ENCODE data around the gene SKIDA1. TPM values are rescaled to one million over a fixed set of nuclear protein-coding genes. Genes with fewer than 3 reads are reported as not detected.
A peak's percentile ranks its signal among the peaks of the same experiment; 100 is the strongest.
"Not testable (repeated sequence)": the region's sequence is repeated elsewhere in the genome, so short reads cannot be mapped to it uniquely, and the experiment has no call there.

Gene SKIDA1
- total RNA-seq (2014; rRNA removed; shearing (Covaris generic)) = 2.3 and 3.5 TPM in 2 replicates
- polyA plus RNA-seq (2016; fragmentation: Nextera tagmentation; extraction: Ambion mirVana) = 0.94 and 1.5 TPM in 2 replicates
- long read RNA-seq, partial matches to known transcripts = 0 of 2 reads
- long read RNA-seq, other reads (novel, unspliced or antisense) = 2 of 2 reads

DNA sequence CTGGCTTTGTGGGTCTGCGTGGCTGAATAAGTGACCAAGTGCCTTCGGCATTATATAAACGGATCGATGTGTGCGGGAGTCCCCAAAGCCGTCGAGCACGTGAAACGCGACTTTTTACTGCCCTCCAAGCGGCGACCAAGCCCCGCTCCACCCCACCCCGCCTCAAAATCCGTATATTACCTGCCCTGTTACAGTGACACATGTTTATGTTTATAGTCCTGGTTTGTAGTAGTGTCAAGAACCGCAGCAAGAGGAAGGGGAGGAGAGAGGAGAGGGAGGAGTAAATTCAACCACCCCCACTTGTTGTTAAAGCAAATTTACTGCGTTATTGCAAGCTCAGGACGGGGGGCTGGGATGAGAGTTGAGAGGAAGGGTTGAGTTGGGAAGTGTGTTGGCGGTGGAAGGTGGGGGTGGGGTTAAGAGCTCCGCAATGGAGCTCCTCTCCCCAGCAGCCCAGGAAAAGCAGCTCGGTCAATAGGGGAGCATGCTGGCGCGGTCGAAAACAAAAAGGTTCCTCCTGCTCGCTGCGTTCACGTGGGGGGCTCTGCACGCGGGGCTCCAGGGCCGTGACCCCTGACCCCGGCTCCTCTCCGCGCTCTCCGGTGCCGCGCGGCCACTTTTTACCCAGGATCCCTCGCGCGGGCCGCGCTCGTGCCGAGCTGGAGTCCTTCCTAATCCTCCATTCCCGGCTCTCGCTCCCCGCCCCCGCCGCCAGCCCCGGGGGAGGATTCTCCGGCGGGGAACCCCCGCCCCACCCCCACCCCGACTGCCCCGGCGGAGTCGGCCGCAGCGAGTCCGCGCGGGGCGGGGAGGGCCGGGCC is at the start of gene SKIDA1:
Gene SKIDA1 (minus strand): TSS at position 316 of the 821 bp plus-strand sequence. CDS start 7,860 bp downstream, outside the sequence.
- H3K9me2 ChIP-seq (ENCODE audit: insufficient read depth) = no peaks in the 10 kb centered on the region
- DNase-seq (ENCODE audit: low spot score) = peak; percentile 91
- Mint-ChIP-seq H3K9me3 (no peaks in the 10 kb centered on the region; the same call in 2 of the 3 replicates), H3K4me3 (peak within 1 kb of the TSS; percentile 91), H3K27me3 (ENCODE audit: insufficient read depth, low read depth, poor library complexity) (peaks cover 24% of the 10 kb centered on the region), H3K4me1 (peaks cover 56% of the 10 kb centered on the region), H3K36me3 (ENCODE audit: low read depth) (no peaks in the 10 kb centered on the region; the same call in 2 of the 3 replicates), H3K27ac (peak within 1 kb of the TSS; percentile 99)
- H4K20me1 ChIP-seq (replicated peaks; ENCODE audit: insufficient read depth) = no peaks in the 10 kb centered on the region
- H3K4me3 ChIP-seq = peak within 1 kb of the TSS; percentile 60
- H3K36me3 ChIP-seq (ENCODE audit: insufficient read depth) = no peaks in the 10 kb centered on the region
- peaks cover 8% of the 10 kb centered on the region; the same call in 1 of the 2 replicates for H3F3A ChIP-seq (replicated peaks; ENCODE audit: low read depth)
- TF ChIP-seq JUNB (IDR thresholded peaks at IDR 0.05; ENCODE audit: unreplicated experiment) (no peak), POLR2AphosphoS5 (IDR thresholded peaks at IDR 0.05; ENCODE audit: low read depth) (peak; percentile 51), STAT1 (IDR thresholded peaks at IDR 0.05; ENCODE audit: unreplicated experiment) (no peak), CREB1 (CRISPR knock-in tag; IDR thresholded peaks at IDR 0.05; ENCODE audit: low read depth) (no peak)
- TF ChIP-seq, protein P1, sequence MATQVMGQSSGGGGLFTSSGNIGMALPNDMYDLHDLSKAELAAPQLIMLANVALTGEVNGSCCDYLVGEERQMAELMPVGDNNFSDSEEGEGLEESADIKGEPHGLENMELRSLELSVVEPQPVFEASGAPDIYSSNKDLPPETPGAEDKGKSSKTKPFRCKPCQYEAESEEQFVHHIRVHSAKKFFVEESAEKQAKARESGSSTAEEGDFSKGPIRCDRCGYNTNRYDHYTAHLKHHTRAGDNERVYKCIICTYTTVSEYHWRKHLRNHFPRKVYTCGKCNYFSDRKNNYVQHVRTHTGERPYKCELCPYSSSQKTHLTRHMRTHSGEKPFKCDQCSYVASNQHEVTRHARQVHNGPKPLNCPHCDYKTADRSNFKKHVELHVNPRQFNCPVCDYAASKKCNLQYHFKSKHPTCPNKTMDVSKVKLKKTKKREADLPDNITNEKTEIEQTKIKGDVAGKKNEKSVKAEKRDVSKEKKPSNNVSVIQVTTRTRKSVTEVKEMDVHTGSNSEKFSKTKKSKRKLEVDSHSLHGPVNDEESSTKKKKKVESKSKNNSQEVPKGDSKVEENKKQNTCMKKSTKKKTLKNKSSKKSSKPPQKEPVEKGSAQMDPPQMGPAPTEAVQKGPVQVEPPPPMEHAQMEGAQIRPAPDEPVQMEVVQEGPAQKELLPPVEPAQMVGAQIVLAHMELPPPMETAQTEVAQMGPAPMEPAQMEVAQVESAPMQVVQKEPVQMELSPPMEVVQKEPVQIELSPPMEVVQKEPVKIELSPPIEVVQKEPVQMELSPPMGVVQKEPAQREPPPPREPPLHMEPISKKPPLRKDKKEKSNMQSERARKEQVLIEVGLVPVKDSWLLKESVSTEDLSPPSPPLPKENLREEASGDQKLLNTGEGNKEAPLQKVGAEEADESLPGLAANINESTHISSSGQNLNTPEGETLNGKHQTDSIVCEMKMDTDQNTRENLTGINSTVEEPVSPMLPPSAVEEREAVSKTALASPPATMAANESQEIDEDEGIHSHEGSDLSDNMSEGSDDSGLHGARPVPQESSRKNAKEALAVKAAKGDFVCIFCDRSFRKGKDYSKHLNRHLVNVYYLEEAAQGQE (IDR thresholded peaks at IDR 0.05; ENCODE audit: unreplicated experiment) = no peak
- TF ChIP-seq, protein P2, sequence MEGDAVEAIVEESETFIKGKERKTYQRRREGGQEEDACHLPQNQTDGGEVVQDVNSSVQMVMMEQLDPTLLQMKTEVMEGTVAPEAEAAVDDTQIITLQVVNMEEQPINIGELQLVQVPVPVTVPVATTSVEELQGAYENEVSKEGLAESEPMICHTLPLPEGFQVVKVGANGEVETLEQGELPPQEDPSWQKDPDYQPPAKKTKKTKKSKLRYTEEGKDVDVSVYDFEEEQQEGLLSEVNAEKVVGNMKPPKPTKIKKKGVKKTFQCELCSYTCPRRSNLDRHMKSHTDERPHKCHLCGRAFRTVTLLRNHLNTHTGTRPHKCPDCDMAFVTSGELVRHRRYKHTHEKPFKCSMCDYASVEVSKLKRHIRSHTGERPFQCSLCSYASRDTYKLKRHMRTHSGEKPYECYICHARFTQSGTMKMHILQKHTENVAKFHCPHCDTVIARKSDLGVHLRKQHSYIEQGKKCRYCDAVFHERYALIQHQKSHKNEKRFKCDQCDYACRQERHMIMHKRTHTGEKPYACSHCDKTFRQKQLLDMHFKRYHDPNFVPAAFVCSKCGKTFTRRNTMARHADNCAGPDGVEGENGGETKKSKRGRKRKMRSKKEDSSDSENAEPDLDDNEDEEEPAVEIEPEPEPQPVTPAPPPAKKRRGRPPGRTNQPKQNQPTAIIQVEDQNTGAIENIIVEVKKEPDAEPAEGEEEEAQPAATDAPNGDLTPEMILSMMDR (conservative IDR thresholded peaks at IDR 0.05; ENCODE audit: low read depth in 2 of 2) = no peak
- peak within 1 kb of the TSS; percentile 98 for H3K27ac ChIP-seq (ENCODE audit: low read depth)
- H3K79me2 ChIP-seq (replicated peaks; ENCODE audit: insufficient read depth) = no peaks in the 10 kb centered on the region; the same call in 1 of the 2 replicates
- peaks cover 53% of the 10 kb centered on the region for H3K4me1 ChIP-seq (ENCODE audit: insufficient read depth)
- peak within 1 kb of the TSS; percentile 89 for H3K4me2 ChIP-seq
- peaks cover 7% of the 10 kb centered on the region for H3K27me3 ChIP-seq (ENCODE audit: insufficient read depth)
- no peak within 1 kb of the TSS for H2AFZ ChIP-seq
- peak; percentile 63 for ATAC-seq

DNA sequence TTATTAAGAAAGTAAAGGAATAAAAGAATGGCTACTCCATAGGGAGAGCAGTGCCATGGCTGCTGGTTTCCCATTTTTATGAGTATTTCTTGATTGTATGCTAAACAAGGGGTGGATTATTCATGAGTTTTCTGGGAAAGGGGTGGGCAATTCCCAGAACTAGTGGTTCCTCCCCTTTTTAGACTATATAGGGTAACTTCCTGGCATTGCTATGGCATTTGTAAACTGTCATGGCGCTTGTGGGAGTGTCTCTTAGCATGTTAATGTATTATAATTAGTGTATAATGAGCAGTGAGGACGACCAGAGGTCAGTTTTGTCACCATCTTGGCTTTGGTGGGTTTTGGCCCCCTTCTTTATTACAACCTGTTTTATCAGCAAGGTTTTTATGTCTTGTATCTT is 49.0 kb upstream of the SKIDA1 start:
- not testable (repeated sequence) for H3K9me3 Mint-ChIP-seq; H3K27me3 Mint-ChIP-seq (ENCODE audit: insufficient read depth, low read depth, poor library complexity); H3F3A ChIP-seq (replicated peaks; ENCODE audit: low read depth); H3K27me3 ChIP-seq (ENCODE audit: insufficient read depth); H3K4me2 ChIP-seq; H3K27ac ChIP-seq (ENCODE audit: low read depth); H3K9me2 ChIP-seq (ENCODE audit: insufficient read depth); H2AFZ ChIP-seq; H3K36me3 ChIP-seq (ENCODE audit: insufficient read depth); H3K27ac Mint-ChIP-seq; H3K4me3 ChIP-seq; H3K4me3 Mint-ChIP-seq; DNase-seq (ENCODE audit: low spot score); ATAC-seq
- Histone ChIP-seq H3K4me1 (ENCODE audit: insufficient read depth) (peaks cover 16% of the 10 kb centered on the region; the same call in 1 of the 2 replicates), H4K20me1 (replicated peaks; ENCODE audit: insufficient read depth) (peaks cover 15% of the 10 kb centered on the region), H3K79me2 (replicated peaks; ENCODE audit: insufficient read depth) (peaks cover 100% of the 10 kb centered on the region)
- peaks cover 28% of the 10 kb centered on the region; the same call in 2 of the 3 replicates for H3K36me3 Mint-ChIP-seq (ENCODE audit: low read depth)
- peaks cover 19% of the 10 kb centered on the region; the same call in 2 of the 3 replicates for H3K4me1 Mint-ChIP-seq
